ENCODE results near the gene TMCC2.

DNA sequence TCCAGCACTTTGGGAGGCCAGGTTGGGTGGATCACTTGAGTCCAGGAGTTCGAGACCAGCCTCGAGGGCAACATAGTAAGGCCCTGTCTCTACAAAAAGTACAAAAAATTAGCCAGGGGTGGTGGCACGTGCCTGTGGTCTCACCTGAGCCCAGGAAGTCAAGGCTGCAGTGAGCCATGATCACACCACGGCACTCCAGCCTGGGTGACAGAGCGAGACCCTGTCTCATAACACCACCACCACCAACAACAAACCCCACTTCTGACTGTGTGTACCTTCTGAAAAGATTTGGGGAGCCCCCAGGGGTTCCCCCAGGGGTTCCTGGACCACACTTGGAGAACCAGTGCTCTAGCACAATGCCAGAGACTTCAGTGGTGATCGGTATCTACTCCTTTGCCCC lies 63.9 kb downstream of the TMCC2 start:
- TF ChIP-seq EZH2 (IDR thresholded peaks at IDR 0.05; ENCODE audit: low read depth, unreplicated experiment) (no peak), ETS1 (IDR thresholded peaks at IDR 0.05) (no peak), REST (IDR thresholded peaks at IDR 0.05; ENCODE audit: unreplicated experiment) (no peak), JUNB (IDR thresholded peaks at IDR 0.05; ENCODE audit: unreplicated experiment) (no peak), STAT1 (IDR thresholded peaks at IDR 0.05; ENCODE audit: unreplicated experiment) (no peak), EZH2phosphoT487 (IDR thresholded peaks at IDR 0.05; ENCODE audit: unreplicated experiment) (no peak), CREB1 (CRISPR knock-in tag; IDR thresholded peaks at IDR 0.05; ENCODE audit: low read depth) (no peak), POLR2AphosphoS5 (IDR thresholded peaks at IDR 0.05; ENCODE audit: low read depth) (no peak), ZNF114 (CRISPR knock-in tag; IDR thresholded peaks at IDR 0.05) (no peak), NANOG (IDR thresholded peaks at IDR 0.05; ENCODE audit: borderline replicate concordance) (no peak), ZNF331 (CRISPR knock-in tag; IDR thresholded peaks at IDR 0.05; ENCODE audit: low read depth) (no peak)
- TF ChIP-seq, protein P1, sequence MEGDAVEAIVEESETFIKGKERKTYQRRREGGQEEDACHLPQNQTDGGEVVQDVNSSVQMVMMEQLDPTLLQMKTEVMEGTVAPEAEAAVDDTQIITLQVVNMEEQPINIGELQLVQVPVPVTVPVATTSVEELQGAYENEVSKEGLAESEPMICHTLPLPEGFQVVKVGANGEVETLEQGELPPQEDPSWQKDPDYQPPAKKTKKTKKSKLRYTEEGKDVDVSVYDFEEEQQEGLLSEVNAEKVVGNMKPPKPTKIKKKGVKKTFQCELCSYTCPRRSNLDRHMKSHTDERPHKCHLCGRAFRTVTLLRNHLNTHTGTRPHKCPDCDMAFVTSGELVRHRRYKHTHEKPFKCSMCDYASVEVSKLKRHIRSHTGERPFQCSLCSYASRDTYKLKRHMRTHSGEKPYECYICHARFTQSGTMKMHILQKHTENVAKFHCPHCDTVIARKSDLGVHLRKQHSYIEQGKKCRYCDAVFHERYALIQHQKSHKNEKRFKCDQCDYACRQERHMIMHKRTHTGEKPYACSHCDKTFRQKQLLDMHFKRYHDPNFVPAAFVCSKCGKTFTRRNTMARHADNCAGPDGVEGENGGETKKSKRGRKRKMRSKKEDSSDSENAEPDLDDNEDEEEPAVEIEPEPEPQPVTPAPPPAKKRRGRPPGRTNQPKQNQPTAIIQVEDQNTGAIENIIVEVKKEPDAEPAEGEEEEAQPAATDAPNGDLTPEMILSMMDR (conservative IDR thresholded peaks at IDR 0.05; ENCODE audit: low read depth in 2 of 2) = no peak
- TF ChIP-seq, protein P2, sequence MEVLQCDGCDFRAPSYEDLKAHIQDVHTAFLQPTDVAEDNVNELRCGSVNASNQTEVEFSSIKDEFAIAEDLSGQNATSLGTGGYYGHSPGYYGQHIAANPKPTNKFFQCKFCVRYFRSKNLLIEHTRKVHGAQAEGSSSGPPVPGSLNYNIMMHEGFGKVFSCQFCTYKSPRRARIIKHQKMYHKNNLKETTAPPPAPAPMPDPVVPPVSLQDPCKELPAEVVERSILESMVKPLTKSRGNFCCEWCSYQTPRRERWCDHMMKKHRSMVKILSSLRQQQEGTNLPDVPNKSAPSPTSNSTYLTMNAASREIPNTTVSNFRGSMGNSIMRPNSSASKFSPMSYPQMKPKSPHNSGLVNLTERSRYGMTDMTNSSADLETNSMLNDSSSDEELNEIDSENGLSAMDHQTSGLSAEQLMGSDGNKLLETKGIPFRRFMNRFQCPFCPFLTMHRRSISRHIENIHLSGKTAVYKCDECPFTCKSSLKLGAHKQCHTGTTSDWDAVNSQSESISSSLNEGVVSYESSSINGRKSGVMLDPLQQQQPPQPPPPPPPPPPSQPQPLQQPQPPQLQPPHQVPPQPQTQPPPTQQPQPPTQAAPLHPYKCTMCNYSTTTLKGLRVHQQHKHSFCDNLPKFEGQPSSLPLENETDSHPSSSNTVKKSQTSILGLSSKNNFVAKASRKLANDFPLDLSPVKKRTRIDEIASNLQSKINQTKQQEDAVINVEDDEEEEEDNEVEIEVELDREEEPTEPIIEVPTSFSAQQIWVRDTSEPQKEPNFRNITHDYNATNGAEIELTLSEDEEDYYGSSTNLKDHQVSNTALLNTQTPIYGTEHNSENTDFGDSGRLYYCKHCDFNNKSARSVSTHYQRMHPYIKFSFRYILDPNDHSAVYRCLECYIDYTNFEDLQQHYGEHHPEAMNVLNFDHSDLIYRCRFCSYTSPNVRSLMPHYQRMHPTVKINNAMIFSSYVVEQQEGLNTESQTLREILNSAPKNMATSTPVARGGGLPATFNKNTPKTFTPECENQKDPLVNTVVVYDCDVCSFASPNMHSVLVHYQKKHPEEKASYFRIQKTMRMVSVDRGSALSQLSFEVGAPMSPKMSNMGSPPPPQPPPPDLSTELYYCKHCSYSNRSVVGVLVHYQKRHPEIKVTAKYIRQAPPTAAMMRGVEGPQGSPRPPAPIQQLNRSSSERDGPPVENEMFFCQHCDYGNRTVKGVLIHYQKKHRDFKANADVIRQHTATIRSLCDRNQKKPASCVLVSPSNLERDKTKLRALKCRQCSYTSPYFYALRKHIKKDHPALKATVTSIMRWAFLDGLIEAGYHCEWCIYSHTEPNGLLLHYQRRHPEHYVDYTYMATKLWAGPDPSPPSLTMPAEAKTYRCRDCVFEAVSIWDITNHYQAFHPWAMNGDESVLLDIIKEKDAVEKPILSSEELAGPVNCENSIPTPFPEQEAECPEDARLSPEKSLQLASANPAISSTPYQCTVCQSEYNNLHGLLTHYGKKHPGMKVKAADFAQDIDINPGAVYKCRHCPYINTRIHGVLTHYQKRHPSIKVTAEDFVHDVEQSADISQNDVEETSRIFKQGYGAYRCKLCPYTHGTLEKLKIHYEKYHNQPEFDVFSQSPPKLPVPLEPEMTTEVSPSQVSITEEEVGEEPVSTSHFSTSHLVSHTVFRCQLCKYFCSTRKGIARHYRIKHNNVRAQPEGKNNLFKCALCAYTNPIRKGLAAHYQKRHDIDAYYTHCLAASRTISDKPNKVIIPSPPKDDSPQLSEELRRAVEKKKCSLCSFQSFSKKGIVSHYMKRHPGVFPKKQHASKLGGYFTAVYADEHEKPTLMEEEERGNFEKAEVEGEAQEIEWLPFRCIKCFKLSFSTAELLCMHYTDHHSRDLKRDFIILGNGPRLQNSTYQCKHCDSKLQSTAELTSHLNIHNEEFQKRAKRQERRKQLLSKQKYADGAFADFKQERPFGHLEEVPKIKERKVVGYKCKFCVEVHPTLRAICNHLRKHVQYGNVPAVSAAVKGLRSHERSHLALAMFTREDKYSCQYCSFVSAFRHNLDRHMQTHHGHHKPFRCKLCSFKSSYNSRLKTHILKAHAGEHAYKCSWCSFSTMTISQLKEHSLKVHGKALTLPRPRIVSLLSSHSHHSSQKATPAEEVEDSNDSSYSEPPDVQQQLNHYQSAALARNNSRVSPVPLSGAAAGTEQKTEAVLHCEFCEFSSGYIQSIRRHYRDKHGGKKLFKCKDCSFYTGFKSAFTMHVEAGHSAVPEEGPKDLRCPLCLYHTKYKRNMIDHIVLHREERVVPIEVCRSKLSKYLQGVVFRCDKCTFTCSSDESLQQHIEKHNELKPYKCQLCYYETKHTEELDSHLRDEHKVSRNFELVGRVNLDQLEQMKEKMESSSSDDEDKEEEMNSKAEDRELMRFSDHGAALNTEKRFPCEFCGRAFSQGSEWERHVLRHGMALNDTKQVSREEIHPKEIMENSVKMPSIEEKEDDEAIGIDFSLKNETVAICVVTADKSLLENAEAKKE (CRISPR knock-in tag; IDR thresholded peaks at IDR 0.05) = no peak

All from GM23338 (cell line).